Upper lobe of left lung (tissue), 4 donors: Measurements from ENCODE around the gene IL17RC.

Experiments used
- EP300 ChIP-seq, 4 donors: sonication (generic); formaldehyde crosslinking; IDR thresholded peaks; one replicate each; pipeline ENCODE4 v1.5.1; 2017; ENCODE audit warnings: antibody characterized with exemption in 4 of 4, control low read depth in 2 of 4
- POLR2A ChIP-seq, 4 donors: fragments of 450-650 bp; IDR thresholded peaks; one replicate each; pipeline ENCODE4 v1.5.1; 2016 to 2017; ENCODE audit warnings: antibody characterized with exemption in 4 of 4, mild to moderate bottlenecking in 2 of 4
- POLR2AphosphoS5 ChIP-seq, 2 donors: sonication (generic); formaldehyde crosslinking; IDR thresholded peaks; one replicate each; pipeline ENCODE4 v1.5.1; 2017; ENCODE audit warnings: antibody characterized with exemption in 2 of 2
- TF ChIP-seq, protein P1 (sequence below), 6 experiments: fragments of 450-650 bp in 4 of 6; fragments of 200-600 bp in 2 of 6; sonication (generic) in 2 of 6; IDR thresholded peaks; one replicate each; pipeline ENCODE4 v1.5.1; 2016 to 2019; ENCODE audit warnings: antibody characterized with exemption in 6 of 6

DNA sequence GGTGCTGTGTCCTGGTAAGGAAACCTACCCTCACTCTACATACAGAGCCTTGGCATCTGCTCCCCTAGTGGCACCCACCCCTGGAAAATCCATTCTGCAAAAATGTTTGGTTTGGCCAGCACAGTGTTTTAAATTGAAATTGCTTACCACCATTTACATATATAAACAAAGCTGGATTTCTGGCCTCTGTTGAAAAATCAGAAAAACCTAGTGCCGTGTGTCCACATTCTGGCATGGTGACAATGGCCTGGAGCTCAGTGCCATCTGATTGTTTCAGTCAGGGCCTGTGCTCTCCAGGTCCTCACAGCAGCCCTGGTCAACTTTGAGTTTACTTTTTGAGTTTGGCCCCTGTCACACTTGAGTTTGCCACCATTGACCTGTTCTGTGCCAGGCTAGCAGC lies 2.9 kb upstream of the IL17RC start:
- TF ChIP-seq, protein P1, sequence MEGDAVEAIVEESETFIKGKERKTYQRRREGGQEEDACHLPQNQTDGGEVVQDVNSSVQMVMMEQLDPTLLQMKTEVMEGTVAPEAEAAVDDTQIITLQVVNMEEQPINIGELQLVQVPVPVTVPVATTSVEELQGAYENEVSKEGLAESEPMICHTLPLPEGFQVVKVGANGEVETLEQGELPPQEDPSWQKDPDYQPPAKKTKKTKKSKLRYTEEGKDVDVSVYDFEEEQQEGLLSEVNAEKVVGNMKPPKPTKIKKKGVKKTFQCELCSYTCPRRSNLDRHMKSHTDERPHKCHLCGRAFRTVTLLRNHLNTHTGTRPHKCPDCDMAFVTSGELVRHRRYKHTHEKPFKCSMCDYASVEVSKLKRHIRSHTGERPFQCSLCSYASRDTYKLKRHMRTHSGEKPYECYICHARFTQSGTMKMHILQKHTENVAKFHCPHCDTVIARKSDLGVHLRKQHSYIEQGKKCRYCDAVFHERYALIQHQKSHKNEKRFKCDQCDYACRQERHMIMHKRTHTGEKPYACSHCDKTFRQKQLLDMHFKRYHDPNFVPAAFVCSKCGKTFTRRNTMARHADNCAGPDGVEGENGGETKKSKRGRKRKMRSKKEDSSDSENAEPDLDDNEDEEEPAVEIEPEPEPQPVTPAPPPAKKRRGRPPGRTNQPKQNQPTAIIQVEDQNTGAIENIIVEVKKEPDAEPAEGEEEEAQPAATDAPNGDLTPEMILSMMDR (IDR thresholded peaks at IDR 0.05) = no peak
- TF ChIP-seq POLR2AphosphoS5 (IDR thresholded peaks at IDR 0.05) (no peak), POLR2A (IDR thresholded peaks at IDR 0.05) (no peak), EP300 (IDR thresholded peaks at IDR 0.05) (no peak)
